Prostate gland (tissue), 2 donors: Measurements from ENCODE around the gene RASA4.
"Not testable (repeated sequence)": the region's sequence is repeated elsewhere in the genome, so short reads cannot be mapped to it uniquely, and the experiment has no call there.

Source experiments
- CTCF ChIP-seq, 4 experiments: fragments of 200-600 bp in 2 of 4; fragments of 450-650 bp in 2 of 4; sonication (generic) in 2 of 4; IDR thresholded peaks; 1 replicate in 3 of 4; 2 replicates in 1 of 4; pipeline ENCODE4 v1.5.1; 2016 to 2019; ENCODE audit warnings: antibody characterized with exemption in 4 of 4, mild to moderate bottlenecking in 2 of 4, moderate library complexity in 2 of 4
- POLR2A ChIP-seq: fragments of 450-650 bp; IDR thresholded peaks from one replicate; pipeline ENCODE4 v1.6.1; 2016; ENCODE audit warnings: antibody characterized with exemption, mild to moderate bottlenecking

- TF ChIP-seq CTCF (IDR thresholded peaks at IDR 0.05); POLR2A: not testable (repeated sequence)
These were observed 81.4 kb downstream of the RASA4 start for GRCh38 chr7:102535062-102535615.
